ENCODE measurements around the gene COL5A1.
A peak's percentile ranks its signal among the peaks of the same experiment; 100 is the strongest.
"Not testable (repeated sequence)": the region's sequence is repeated elsewhere in the genome, so short reads cannot be mapped to it uniquely, and the experiment has no call there.

COL5A1 gene

GRCh38 chr9:134658378-134658955 is 16.9 kb downstream of the COL5A1 start:
- FAIRE-seq = no peak

- no peak for FAIRE-seq
Measured at GRCh38 chr9:134659688-134660131, 18.1 kb downstream of the COL5A1 start.

- FAIRE-seq = no peak
Measured at GRCh38 chr9:134660407-134660806, 18.8 kb downstream of the COL5A1 start.

GRCh38 chr9:134661299-134661698 is 19.7 kb downstream of the COL5A1 start:
- no peak for FAIRE-seq

- no peak for FAIRE-seq
Measured at GRCh38 chr9:134661791-134662142, 20.2 kb downstream of the COL5A1 start.

DNA sequence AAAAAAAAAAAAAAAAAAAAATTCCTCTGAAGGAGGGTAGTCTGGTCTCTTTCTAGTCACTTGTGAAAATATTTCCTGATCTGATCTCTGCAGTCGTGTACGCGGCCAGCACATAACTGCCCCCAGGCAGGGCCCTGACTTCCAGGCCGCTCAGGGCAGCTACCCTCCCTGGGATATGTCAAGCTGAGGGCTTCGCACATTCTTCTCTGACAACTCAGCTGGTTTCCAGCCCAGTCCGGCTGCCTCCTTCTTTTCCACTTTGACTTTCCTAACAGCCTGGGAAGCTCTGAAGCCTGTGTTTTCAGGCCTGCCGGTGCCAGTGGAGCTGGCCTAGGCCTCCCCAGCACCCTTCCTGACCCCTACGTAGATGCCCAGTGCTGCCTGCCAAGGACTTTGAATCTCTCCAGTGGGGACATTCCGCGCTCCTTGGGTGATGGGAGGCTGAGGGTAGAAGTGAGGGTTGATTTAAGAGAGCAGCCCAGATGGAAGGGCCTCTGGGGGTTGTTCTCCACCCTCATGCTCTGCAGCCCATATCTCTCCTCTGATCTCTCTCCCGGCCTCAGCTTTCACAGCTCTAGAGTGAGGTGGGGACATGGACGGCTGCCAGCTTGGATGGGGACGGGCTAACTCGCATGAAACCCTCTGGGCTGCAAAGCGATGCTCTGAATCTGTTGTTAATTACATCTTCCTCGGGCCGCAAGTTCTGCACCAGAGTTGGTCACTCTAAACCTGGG is 20.7 kb downstream of the COL5A1 start:
- FAIRE-seq = peak; percentile 90

DNA sequence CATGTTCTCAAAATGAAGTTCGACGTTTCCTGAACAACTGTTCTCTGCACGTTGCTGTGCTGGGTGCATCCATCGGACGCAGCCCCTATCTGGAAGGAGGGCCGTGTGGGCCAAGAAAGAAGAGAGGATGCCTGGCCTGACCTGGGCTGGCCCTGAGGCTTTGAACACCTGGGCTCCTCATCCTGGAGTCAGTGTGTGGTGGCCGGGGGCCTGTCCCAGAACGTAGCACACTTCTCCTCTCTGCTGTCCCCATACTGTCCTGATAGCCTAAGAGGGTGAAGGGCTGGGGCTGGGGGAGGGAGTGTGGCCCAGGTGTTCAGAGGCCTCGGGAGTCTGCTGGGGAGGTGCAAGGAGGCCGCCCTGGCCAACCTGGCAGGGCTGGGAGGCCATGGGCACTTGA is 21.5 kb downstream of the COL5A1 start:
- no peak for FAIRE-seq

- peak; percentile 95 for FAIRE-seq
Measured at GRCh38 chr9:134663753-134664415, 22.3 kb downstream of the COL5A1 start.

DNA sequence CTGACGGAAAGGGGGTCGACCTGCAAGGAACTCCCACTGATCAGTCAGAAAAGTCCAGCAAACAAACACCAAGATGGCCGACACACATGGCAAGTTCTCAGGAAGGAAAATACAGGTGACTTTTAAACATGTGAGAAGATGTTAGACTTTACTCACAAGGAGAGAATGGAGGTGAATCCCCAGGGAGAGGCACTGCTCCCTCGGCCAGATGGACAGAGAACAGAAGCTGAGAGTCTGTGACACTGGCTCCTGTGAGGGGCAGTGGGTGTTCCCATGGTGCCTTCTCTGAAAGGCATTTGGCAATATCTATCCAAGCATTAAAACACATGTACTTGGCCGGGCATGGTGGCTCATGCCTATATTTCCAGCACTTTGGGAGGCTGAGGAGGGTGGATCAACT is 22.8 kb downstream of the COL5A1 start:
- no peak for FAIRE-seq

GRCh38 chr9:134666208-134666607 is 24.6 kb downstream of the COL5A1 start:
- no peak for FAIRE-seq

GRCh38 chr9:134666831-134667230 is 25.2 kb downstream of the COL5A1 start:
- no peak for FAIRE-seq

DNA sequence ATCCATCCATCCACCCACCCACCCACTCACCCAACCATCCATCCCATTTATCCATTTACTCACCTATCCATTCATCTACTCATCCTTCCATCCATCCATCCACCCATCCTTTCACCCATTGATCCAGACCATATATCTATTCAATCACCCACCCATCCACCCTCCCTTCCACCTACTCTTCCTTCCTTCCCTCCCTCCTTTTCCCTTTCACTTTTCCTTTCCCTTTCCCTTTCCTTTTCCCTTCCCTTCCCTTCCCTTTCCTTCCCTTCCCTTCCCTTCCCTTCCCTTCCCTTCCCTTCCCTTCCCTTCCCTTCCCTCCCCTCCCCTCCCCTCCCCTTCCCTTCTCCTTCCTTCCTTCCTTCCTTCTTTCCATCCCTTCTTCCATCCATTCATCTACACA is 27.4 kb downstream of the COL5A1 start:
- FAIRE-seq = not testable (repeated sequence)

GRCh38 chr9:134669399-134669955 is 27.9 kb downstream of the COL5A1 start:
- no peak for FAIRE-seq

DNA sequence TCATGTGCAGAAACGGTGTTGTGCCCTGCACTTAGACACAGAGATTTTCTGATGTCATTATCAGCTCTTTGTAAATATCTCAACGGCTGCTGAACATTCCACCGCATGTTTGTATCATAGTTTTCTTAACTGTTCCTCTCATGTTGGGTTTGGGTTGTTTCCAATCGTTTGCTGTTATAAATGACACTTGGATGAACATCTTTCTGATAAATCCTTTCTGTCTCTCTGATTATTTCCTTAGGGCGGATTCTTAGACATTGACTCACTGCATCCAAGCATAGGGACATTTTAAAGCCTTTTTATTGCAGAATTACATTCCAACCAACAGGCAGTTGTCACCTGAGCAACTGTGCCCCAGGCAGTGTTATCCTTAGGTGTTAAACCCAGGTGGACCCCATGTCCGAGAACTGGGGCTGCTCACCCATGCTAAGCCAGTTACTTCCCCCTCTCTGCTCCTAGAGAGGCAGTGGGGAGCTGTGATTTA is 28.5 kb downstream of the COL5A1 start:
- no peak for FAIRE-seq

GRCh38 chr9:134670851-134671281 is 29.3 kb downstream of the COL5A1 start:
- FAIRE-seq = no peak

DNA sequence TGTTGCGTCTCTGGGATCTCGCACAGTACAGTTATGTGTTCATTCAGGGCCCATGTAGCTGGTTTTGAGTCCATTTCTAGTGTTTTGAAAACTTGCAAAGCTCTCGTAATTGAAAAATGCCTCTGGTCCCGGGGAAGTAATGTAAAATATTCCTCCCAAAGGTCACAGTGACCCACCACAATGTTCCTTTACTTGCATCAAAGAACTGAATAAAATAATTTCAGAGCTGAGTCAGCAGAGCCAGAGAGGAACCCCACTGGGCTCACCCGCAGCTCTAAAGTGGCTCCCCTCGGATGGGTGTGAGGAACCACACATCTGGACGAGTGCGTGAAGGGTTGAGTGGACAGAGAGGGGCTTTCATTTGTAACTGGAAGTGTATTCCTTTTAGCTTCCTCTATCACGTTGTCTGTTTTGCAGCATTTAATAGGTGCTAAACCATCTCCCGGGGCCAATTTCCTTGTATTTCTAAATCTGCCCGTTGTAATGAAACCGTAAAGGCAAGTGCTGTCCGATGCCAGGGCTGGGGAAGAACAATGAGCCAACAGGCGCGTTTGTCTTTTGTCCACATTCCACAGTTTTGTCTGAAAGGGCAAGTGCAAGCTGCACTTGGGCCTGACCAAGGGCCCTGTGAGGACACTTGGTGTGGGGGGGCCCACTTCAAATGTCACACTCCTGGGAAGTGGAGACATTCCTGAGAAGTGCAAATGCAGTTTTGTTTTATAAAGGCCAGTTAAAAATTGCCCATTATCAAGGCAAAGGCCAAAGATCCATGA is 29.9 kb downstream of the COL5A1 start:
- FAIRE-seq = peak; percentile 95

DNA sequence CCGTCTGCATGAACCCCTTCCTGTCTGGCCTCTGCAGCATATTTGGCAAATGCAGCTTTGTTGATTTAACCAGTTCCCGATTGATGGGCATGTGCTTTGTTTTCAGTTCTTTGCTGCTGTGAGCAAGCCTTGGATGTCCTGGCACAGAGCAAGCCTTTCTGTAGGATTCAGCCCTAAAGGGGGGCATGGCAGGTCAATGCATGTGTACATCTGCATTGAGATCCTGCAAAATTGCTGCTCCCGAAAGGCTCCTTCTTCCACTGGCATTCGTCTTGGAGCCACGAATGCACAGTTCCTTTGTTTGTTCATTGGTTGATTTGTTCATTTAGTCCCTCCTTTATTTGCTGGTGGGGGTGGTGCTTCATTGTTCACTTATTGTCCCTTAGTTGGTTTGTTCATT is 34.8 kb downstream of the COL5A1 start:
- no peak for FAIRE-seq

GRCh38 chr9:134676886-134677285 is 35.3 kb downstream of the COL5A1 start:
- FAIRE-seq = no peak

GRCh38 chr9:134677743-134678142 is 36.1 kb downstream of the COL5A1 start:
- FAIRE-seq = no peak

DNA sequence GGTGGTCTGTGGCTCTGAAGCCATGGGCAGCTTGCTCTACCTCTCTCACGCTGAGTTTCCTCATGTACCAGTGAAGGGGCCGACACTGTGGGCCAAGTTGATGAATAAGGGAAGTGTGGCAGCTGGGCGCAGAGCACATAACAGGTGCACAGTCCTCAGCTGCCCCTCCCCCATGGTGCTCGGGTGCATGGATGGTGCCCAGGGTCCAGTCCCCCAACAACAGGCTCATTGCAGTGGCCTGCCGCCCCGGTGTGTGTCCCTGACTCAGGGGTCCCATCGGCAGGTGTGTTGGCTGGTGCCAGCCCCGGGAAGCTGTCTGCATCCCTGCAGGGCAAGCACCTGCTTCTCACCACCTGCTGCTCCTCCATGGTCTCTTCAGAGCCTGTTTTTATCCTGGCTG is 36.6 kb downstream of the COL5A1 start:
- no peak for FAIRE-seq

- FAIRE-seq = no peak
Measured at GRCh38 chr9:134678666-134679443, 37.3 kb downstream of the COL5A1 start.
